Erythroblast (primary cell): Measurements from ENCODE around the gene OBSCN.

Source experiments
- GATA1 ChIP-seq: IDR thresholded peaks from 2 replicates; pipeline ENCODE4 v1.6.1; 2011; ENCODE audit warnings: low read depth, mild to moderate bottlenecking, control low read depth, low read length, moderate library complexity
- POLR2A ChIP-seq: IDR thresholded peaks from 2 replicates; pipeline ENCODE4 v1.6.1; 2011; ENCODE audit warnings: mild to moderate bottlenecking, low read length

GRCh38 chr1:228325267-228325666, 117.4 kb downstream of the OBSCN start:
- TF ChIP-seq POLR2A = no peak
- TF ChIP-seq GATA1 = no peak
